ENCODE results near the gene VPS11. TPM values are rescaled to one million over a fixed set of nuclear protein-coding genes. Genes with fewer than 3 reads are reported as not detected.
"Not testable (repeated sequence)": the region's sequence is repeated elsewhere in the genome, so short reads cannot be mapped to it uniquely, and the experiment has no call there.

VPS11 gene
- total RNA-seq, 2 donors from 2014 or later = 23.0 to 24.1 TPM

GRCh38 chr11:119101759-119102423, 34.3 kb downstream of the VPS11 start, which contains the start of gene DPAGT1:
Gene DPAGT1 (minus strand): TSS chr11:119101853. CDS start chr11:119101655, 198 bp downstream.
- no peaks in the 10 kb centered on the region for H3K27me3 ChIP-seq
- H3K9me3 ChIP-seq = no peaks in the 10 kb centered on the region
- H3K36me3 ChIP-seq = peaks cover 5% of the 10 kb centered on the region
- H3K27ac ChIP-seq = peak within 1 kb of the TSS; percentile 85
- H3K4me3 ChIP-seq = peak within 1 kb of the TSS; percentile 86
- peaks cover 15% of the 10 kb centered on the region for H3K4me1 ChIP-seq
- TF ChIP-seq, protein P1, sequence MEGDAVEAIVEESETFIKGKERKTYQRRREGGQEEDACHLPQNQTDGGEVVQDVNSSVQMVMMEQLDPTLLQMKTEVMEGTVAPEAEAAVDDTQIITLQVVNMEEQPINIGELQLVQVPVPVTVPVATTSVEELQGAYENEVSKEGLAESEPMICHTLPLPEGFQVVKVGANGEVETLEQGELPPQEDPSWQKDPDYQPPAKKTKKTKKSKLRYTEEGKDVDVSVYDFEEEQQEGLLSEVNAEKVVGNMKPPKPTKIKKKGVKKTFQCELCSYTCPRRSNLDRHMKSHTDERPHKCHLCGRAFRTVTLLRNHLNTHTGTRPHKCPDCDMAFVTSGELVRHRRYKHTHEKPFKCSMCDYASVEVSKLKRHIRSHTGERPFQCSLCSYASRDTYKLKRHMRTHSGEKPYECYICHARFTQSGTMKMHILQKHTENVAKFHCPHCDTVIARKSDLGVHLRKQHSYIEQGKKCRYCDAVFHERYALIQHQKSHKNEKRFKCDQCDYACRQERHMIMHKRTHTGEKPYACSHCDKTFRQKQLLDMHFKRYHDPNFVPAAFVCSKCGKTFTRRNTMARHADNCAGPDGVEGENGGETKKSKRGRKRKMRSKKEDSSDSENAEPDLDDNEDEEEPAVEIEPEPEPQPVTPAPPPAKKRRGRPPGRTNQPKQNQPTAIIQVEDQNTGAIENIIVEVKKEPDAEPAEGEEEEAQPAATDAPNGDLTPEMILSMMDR (IDR thresholded peaks at IDR 0.05) = no peak
- intact Hi-C loops (cut with DNase I) = no loop called here
- H3K9ac ChIP-seq (ENCODE audit: low read depth in 2 of 2, low read length in 2 of 2) = peak within 1 kb of the TSS; percentile 67 to 88
- peak; percentile 94 for DNase-seq

- Histone ChIP-seq H3K4me1 (peaks cover 15% of the 10 kb centered on the region), H3K9ac (ENCODE audit: low read depth in 2 of 2, low read length in 2 of 2) (peak overlapping the region in 1 of 2 donors; percentile 88), H3K27ac (peak overlapping the region; percentile 85), H3K4me3 (peak overlapping the region; percentile 86)
- H3K9me3 ChIP-seq; H3K27me3 ChIP-seq; intact Hi-C loops (cut with DNase I); H3K36me3 ChIP-seq: not testable (repeated sequence)
- peak; percentile 38 for DNase-seq
These were observed 35.6 kb downstream of the VPS11 start for GRCh38 chr11:119103161-119103664.

- Histone ChIP-seq H3K9ac (ENCODE audit: low read depth in 2 of 2, low read length in 2 of 2) (no peak overlapping the region), H3K27ac (no peak overlapping the region), H3K9me3 (no peaks in the 10 kb centered on the region), H3K4me3 (no peak overlapping the region), H3K36me3 (no peaks in the 10 kb centered on the region), H3K4me1 (peaks cover 15% of the 10 kb centered on the region), H3K27me3 (no peaks in the 10 kb centered on the region)
- TF ChIP-seq, protein P1 (IDR thresholded peaks at IDR 0.05) = no peak
- no peak for DNase-seq
- intact Hi-C loops (cut with DNase I) = no loop called here
These were observed 36.2 kb downstream of the VPS11 start for GRCh38 chr11:119103793-119104192.

DNA sequence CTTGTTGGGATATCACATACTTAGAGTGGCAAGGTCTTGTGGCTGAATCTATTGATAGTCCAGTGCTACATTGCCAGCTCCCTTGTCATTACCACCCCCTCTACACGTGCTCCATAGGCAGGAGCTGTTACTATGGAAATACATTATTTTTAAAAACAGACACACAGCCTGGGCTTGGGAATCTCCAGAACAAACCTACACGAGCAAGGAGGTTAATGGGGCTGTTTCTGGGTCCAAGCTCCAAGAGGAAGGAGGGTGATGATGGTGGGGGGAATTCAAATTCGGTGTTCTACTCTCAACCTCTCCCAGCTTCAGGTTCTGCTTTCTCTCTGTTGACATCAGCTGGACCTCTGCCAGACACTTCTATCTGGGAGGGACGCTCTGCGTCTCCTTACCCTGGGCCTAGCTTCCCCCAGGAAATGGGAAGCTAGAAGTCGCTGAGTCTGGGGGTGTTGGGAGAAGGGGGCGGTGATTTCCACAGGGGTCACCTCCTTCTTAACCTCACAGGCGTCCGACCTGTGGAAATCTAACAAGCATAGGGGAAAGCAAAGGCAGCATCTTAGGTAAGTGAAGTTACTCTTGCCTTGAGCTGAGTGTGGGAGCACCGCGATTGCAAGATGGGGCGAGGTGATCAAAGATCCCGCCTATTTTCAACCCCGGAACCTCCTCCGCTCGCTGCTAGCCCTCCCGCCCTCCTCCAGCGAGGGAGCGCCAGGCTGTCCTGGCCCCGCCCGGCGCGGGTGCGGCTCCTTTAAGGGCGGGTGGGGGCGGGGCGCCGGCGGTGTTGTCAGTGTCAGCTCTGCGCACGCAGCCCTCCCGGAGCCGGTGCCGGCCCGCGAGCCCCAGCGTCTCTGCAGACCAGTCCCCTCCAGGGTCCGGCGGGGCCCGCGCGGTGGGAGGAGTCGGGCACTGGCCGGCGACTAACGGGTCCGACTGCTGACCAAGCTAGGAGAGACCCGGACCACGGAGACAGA, 39.2 kb downstream of the VPS11 start, which contains the start of gene C2CD2L:
Gene C2CD2L, plus strand, starts transcription at position 781 of the 974 bp plus-strand sequence. CDS start 398 bp downstream, outside the sequence.
- peak; percentile 93 for DNase-seq
- Histone ChIP-seq H3K9me3 (no peaks in the 10 kb centered on the region), H3K36me3 (no peaks in the 10 kb centered on the region), H3K9ac (ENCODE audit: low read depth in 2 of 2, low read length in 2 of 2) (peak within 1 kb of the TSS; percentile 86 to 90), H3K27ac (peak within 1 kb of the TSS; percentile 65), H3K4me1 (peaks cover 6% of the 10 kb centered on the region), H3K27me3 (no peaks in the 10 kb centered on the region), H3K4me3 (peak within 1 kb of the TSS; percentile 86)
- intact Hi-C loops (cut with DNase I) = no loop called here
- TF ChIP-seq, protein P1 (IDR thresholded peaks at IDR 0.05) = no peak

GRCh38 chr11:119107538-119108145, 40.0 kb downstream of the VPS11 start:
- Histone ChIP-seq H3K4me1 (peaks cover 6% of the 10 kb centered on the region), H3K4me3 (peak overlapping the region; percentile 86), H3K36me3 (peaks cover 7% of the 10 kb centered on the region), H3K27me3 (no peaks in the 10 kb centered on the region), H3K27ac (peak overlapping the region; percentile 65), H3K9ac (ENCODE audit: low read depth in 2 of 2, low read length in 2 of 2) (peak overlapping the region; percentile 86 to 90), H3K9me3 (no peaks in the 10 kb centered on the region)
- TF ChIP-seq, protein P1 (IDR thresholded peaks at IDR 0.05) = no peak
- intact Hi-C loops (cut with DNase I) = no loop called here
- peak; percentile 33 for DNase-seq

Data from colonic mucosa (tissue), 4 donors.